Fibroblast of the aortic adventitia (primary cell): ENCODE data around the gene RAB40B. TPM values are rescaled to one million over a fixed set of nuclear protein-coding genes. Genes with fewer than 3 reads are reported as not detected.
A peak's percentile ranks its signal among the peaks of the same experiment; 100 is the strongest.

ENCODE experiments used
- DNase-seq: peaks from one replicate; pipeline ENCODE4 v3.0.0-alpha.2; 2010; ENCODE audit warnings: low read depth
- H3K4me3 ChIP-seq: 2 replicates; pipeline ENCODE4 v1.5.1; 2011; ENCODE audit warnings: low read depth, mild to moderate bottlenecking, control low read depth, low read length, moderate library complexity
- total RNA-seq: library from RNA; depleted of rRNA; stranded (reverse); fragments of >200 nt; gene quantifications from 2 replicates; pipeline ENCODE4 v1.2.3, GENCODE V29; 2012; ENCODE audit warnings: low replicate concordance
- TF ChIP-seq, protein P1 (sequence below): IDR thresholded peaks from 2 replicates; pipeline ENCODE4 v1.5.1; 2011; ENCODE audit warnings: mild to moderate bottlenecking, low read length, control low read depth, inconsistent platforms; ENCODE audit not compliant: insufficient read depth

The RAB40B gene
- total RNA-seq, 1 donor: 8.4 TPM

DNA sequence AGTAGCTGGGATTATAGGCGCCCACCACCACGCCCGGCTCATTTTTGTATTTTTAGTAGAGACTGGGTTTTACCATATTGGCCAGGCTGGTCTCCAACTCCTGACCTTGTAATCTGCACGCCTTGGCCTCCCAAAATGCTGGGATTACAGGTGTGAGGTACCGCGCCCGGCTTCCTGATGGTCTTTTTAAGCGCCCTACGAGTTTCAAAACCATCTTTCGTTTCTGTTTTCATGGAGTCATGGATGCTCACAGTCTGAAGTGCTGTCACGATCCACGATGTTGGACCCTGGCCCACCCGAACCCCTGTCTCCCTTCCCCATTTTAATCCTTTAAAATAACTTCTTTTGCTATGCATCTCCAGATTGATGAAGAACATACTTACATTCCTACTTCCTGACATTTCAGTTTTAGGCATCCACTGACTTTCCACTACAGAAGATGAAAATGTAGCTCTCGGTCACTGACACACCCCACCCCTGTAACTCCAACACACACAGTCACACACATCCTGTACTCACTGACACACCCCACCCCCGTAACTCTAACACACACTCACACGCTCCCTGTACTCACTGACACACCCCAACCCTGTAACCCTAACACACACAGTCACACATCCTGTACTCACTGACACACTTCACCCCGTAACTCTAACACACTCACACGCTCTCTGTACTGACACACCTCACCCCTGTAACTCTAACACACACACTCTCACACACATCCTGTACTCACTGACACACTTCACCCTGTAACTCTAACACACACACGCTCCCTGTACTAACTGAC lies 27.6 kb downstream of the RAB40B start:
- DNase-seq: no peak
- no peak overlapping the region for H3K4me3 ChIP-seq
- TF ChIP-seq, protein P1, sequence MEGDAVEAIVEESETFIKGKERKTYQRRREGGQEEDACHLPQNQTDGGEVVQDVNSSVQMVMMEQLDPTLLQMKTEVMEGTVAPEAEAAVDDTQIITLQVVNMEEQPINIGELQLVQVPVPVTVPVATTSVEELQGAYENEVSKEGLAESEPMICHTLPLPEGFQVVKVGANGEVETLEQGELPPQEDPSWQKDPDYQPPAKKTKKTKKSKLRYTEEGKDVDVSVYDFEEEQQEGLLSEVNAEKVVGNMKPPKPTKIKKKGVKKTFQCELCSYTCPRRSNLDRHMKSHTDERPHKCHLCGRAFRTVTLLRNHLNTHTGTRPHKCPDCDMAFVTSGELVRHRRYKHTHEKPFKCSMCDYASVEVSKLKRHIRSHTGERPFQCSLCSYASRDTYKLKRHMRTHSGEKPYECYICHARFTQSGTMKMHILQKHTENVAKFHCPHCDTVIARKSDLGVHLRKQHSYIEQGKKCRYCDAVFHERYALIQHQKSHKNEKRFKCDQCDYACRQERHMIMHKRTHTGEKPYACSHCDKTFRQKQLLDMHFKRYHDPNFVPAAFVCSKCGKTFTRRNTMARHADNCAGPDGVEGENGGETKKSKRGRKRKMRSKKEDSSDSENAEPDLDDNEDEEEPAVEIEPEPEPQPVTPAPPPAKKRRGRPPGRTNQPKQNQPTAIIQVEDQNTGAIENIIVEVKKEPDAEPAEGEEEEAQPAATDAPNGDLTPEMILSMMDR: no peak

DNA sequence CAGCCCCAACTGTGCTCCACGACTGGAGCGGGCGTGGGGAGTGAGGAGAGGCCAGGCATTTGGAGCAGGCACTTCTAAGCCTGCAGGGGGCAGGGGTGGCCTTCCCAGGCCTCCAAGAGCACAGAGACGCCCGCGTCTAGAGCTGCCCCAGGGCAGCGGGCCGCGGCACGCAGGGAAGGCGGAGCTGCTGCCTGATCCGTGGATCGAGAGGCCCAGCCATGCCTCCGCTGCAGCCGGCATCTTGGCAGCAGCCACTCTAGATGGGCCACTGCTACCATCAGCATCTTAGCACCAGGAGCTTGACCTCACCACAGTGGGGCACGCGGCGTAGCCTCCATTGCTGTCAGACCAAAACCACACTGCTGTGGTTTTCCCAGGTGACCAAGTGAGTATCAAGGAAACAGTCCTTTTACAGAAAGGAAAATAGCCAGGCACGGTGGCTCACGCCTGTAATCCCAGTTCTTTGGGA lies 29.8 kb downstream of the RAB40B start:
- H3K4me3 ChIP-seq: no peak overlapping the region
- TF ChIP-seq, protein P1: peak; percentile 37
- DNase-seq: peak; percentile 25

DNA sequence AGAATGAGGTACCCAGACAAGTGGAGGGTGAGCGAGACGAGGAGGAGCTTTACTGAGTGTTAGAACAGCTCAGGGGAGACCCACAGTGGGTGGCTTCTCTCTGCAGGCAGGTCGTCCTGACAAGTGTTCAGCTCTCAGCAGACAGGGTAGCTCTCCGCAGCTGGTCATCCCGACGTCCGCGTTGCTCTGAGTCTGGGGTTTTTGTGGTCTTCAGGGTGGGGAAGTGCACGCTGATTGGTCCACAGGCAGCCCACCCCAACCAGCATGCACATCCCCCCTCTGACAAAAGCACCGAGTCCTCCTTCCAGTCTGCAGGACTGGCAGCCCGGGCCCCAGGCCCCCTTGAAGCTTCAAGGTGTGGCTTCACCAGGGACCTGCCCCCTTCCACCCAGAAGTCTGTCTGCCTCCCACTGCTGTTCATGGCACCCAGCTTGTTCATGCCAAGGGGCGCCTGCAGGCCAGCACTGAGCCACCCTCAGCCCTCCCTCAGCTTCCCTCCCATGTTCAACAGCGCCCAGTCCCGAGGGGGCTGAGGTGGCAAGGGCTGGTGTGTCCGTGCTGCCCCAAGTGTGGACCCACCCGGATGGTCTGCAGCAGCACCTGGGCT lies 30.4 kb downstream of the RAB40B start:
- TF ChIP-seq, protein P1: no peak
- H3K4me3 ChIP-seq: no peak overlapping the region
- no peak for DNase-seq

DNA sequence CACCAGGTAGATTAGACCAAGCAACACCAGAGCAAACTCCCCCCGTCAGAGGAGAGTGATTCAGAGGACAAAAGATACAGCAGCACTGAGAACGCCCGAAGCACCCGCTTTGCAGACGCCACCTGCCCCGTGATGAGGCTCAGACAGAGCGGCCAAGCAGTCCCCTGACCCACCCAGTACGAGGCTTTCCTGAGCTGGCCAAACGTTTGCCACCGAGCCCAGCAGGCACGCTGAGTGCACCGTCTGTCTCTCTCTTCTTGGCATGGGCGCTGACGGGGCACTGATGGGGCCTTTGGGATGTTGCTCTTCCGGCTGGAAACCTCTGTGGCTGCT lies 30.9 kb downstream of the RAB40B start:
- DNase-seq: no peak
- TF ChIP-seq, protein P1: no peak
- H3K4me3 ChIP-seq: no peak overlapping the region

DNA sequence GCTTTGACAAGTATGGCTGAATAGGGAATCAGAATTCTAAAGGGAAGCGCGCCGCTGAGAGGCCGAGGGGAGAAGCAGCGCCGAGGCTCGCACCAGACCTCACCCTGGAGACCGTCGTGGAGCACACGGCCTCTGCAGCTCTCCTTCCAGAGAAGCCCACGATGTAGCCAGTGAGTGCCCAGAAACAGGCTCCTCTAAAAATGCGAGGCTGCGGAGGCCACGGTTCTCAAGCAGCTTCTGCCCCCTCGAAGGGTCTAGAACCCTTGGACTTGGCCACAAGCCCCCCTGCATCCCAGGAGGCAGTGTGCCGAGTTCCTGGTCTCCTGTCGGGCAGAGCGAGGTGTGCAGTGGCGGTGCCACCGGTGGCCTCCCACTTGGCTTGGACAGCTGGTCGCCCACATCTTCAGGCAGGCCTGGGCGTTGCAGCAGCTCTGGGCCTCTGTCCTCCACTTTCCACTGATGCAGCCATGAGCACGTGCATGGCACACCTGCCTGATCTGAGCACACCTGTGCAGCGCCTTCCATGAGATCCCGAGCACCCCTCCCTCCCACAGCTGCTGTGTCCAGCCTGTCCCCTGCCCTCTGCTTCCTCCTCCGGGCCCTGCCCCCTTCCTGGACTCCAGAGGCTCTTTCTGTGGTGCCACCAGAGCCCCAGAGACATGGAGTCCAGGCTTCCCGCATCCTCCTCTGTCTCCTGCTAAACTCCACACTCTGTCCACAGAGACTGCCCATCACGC lies 31.4 kb downstream of the RAB40B start:
- no peak for DNase-seq
- TF ChIP-seq, protein P1: no peak

DNA sequence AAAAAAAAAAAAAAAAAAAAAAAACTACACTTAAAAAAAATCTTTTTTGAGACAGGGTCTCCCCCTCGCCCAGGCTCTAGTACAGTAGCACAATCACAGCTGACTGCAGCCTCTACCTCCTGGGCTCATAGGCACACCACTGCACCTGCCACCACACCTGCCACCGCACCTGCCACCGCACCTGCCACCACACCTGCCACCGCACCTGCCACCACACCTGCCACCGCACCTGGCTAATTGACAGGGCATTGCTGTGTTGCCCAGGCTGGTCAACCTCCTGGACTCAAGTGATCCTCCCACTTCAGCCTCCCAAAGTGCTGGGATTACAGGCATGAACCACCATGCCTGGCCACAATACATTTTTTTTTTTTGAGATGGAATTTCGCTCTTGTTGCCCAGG lies 32.6 kb downstream of the RAB40B start:
- no peak overlapping the region for H3K4me3 ChIP-seq
- no peak for DNase-seq
- TF ChIP-seq, protein P1: no peak

More for the DNA sequence above, 31.4 kb downstream of the RAB40B start:
- no peak overlapping the region for H3K4me3 ChIP-seq
